IPS-18a (cell line): ENCODE measurements around the gene PRRC2B.

Experiments used
- H3K27ac ChIP-seq: one replicate; pipeline ENCODE4 v1.5.1; 2013; ENCODE audit warnings: low read length
- H3K27me3 ChIP-seq: one replicate; pipeline ENCODE4 v1.6.1; 2013; ENCODE audit warnings: mild to moderate bottlenecking, low read length; ENCODE audit not compliant: control insufficient read depth, insufficient read depth
- H3K36me3 ChIP-seq: one replicate; pipeline ENCODE4 v1.6.1; 2013; ENCODE audit warnings: low read depth, low read length; ENCODE audit not compliant: control insufficient read depth
- H3K4me1 ChIP-seq: one replicate; pipeline ENCODE4 v1.6.1; 2013; ENCODE audit warnings: low read depth, low read length; ENCODE audit not compliant: control insufficient read depth
- H3K4me3 ChIP-seq: one replicate; pipeline ENCODE4 v1.5.1; 2013; ENCODE audit warnings: low read length
- H3K9ac ChIP-seq: one replicate; pipeline ENCODE4 v1.6.1; 2013; ENCODE audit warnings: mild to moderate bottlenecking, low read length, moderate library complexity
- H3K9me3 ChIP-seq: one replicate; pipeline ENCODE4 v1.6.1; 2013; ENCODE audit warnings: low read depth, low read length; ENCODE audit not compliant: control insufficient read depth

The PRRC2B gene

DNA sequence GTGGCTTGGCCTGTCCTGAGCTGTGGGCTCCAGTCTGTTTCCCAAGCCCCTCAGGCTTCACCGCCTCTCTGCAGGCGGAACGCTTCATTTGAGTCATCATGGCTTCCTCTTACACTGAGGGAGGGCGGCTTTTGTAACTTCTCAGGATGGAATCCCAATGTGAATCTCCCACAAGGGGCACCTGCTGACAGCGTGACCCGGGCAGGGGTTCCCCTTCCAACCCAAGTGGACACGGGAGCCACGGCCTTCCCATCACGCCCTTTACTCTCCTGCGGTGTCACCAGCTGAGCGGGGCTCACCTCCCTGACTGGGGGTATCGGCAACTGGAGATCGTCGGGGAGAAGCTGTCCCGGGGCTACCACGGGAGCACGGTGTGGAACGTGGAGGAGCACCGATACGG, 124.7 kb downstream of the PRRC2B start:
- Histone ChIP-seq H3K27ac (no peak overlapping the region), H3K4me3 (no peak overlapping the region), H3K36me3 (peaks cover 57% of the 10 kb centered on the region)

DNA sequence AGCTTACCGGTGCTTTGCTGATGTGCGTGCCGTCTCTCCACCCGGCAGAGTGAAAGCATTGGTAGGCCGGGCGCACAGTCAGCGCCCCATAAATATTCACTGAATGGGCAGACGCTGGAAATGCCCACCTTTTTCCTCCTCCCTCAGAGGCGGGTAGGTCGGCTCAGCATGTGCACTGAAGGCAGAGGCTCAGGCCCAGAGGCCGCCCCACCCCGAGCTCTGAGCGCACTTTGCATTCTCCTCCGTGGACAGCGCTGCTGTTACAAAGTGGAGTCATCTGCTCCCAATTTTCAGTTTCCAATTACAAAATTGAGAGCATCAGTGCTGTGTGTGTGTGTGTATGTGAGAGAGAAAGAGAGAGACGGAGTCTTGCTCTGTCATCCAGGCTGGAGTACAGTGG, 126.6 kb downstream of the PRRC2B start:
- H3K27ac ChIP-seq: no peak overlapping the region
- peaks cover 69% of the 10 kb centered on the region for H3K36me3 ChIP-seq
- no peak overlapping the region for H3K9ac ChIP-seq
- no peaks in the 10 kb centered on the region for H3K9me3 ChIP-seq
- H3K27me3 ChIP-seq: no peaks in the 10 kb centered on the region
- no peaks in the 10 kb centered on the region for H3K4me1 ChIP-seq
- H3K4me3 ChIP-seq: no peak overlapping the region

More for the DNA sequence above, 124.7 kb downstream of the PRRC2B start:
- Histone ChIP-seq H3K27me3 (no peaks in the 10 kb centered on the region), H3K9ac (no peak overlapping the region), H3K4me1 (no peaks in the 10 kb centered on the region), H3K9me3 (no peaks in the 10 kb centered on the region)

DNA sequence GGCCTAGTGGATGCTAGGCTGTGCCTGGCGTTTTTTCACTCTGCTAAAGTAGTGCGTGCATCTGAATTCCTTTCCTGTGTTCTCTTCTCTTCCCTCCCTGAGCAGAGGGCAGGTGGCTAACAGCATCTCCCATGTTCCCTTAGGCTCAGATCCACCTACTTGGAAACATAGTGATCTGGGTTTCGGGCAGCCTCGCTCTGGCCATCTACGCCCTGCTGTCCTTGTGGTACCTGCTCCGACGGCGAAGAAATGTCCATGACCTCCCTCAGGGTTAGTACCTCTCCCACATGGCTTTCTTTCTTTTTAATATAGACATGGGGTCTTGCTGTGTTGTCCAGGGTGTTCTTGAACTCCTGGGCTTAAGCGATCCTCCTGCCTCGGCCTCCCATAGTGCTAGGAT, 127.3 kb downstream of the PRRC2B start:
- Histone ChIP-seq H3K4me3 (no peak overlapping the region), H3K4me1 (no peaks in the 10 kb centered on the region), H3K9ac (no peak overlapping the region), H3K27me3 (no peaks in the 10 kb centered on the region), H3K9me3 (no peaks in the 10 kb centered on the region), H3K36me3 (peaks cover 69% of the 10 kb centered on the region), H3K27ac (no peak overlapping the region)

DNA sequence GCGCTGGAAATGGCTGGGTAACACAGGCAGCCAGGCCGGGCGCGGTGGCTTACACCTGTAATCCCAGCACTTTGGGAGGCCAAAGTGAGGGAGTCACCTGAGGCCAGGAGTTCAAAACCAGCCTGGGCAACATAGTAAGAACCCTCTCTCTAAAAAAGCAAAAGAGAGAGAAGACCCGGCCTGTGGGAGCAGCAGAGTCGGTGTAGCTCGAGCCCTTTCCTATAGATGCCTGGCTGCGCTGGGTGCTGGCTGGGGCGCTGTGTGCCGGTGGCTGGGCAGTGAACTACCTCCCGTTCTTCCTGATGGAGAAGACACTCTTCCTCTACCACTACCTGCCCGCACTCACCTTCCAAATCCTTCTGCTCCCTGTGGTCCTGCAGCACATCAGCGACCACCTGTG, 127.9 kb downstream of the PRRC2B start:
- Histone ChIP-seq H3K9me3 (no peaks in the 10 kb centered on the region), H3K4me1 (no peaks in the 10 kb centered on the region), H3K9ac (no peak overlapping the region), H3K4me3 (no peak overlapping the region), H3K27ac (no peak overlapping the region), H3K36me3 (peaks cover 67% of the 10 kb centered on the region), H3K27me3 (no peaks in the 10 kb centered on the region)

DNA sequence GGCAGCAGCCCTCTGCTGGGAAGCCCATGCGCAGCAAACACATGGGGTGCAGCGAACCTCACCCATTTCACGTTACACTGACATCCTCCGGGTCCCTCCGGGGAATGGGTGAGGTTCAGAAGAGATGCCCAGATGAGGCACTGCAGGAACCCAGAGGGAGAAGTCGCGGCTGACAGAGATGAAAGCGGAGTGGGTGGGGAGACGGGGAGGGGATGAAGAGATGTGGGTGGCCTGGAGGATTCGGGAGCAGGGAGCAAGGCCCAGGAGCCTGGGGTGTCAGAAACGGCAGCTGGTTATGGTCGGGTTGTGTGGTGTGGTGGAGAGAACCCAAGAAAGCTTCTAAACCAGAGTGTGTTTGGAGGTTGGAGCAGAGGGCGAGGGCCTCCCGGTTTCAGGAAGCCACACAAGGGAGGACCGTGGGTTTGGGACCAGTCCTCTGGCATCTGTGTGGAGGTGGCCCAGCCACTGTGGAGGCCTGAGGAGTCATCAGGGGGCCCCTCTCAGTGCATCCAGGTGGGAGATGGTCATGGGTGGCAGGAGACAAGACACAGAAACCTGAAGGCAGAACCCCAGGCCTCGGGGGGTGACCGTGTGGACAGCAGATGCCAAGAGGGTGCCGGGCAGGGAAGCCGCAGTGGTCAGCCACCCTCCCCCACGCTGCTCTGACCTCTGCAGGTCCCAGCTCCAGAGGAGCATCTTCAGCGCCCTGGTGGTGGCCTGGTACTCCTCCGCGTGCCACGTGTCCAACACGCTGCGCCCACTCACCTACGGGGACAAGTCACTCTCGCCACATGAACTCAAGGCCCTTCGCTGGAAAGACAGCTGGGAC, 128.6 kb downstream of the PRRC2B start:
- Histone ChIP-seq H3K9me3 (no peaks in the 10 kb centered on the region), H3K27me3 (no peaks in the 10 kb centered on the region), H3K36me3 (peaks cover 68% of the 10 kb centered on the region), H3K4me3 (no peak overlapping the region), H3K4me1 (no peaks in the 10 kb centered on the region), H3K27ac (no peak overlapping the region), H3K9ac (no peak overlapping the region)

DNA sequence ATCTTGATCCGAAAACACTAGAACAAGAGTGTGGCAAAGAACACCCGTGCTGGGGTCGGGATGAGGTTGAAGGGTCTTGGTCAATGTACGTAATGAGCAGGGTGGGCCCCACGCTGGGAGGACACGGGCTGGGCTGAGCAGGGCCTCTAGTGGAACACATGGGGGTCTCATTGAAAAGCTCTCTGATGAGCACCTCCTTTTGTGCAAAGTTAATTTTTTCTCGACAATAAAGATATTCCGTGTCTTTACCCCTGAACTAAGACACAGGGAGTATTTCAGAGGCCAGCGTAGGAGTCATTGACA, 129.2 kb downstream of the PRRC2B start:
- Histone ChIP-seq H3K36me3 (peaks cover 67% of the 10 kb centered on the region), H3K27me3 (no peaks in the 10 kb centered on the region), H3K9ac (no peak overlapping the region), H3K9me3 (no peaks in the 10 kb centered on the region), H3K27ac (no peak overlapping the region), H3K4me1 (no peaks in the 10 kb centered on the region), H3K4me3 (no peak overlapping the region)

DNA sequence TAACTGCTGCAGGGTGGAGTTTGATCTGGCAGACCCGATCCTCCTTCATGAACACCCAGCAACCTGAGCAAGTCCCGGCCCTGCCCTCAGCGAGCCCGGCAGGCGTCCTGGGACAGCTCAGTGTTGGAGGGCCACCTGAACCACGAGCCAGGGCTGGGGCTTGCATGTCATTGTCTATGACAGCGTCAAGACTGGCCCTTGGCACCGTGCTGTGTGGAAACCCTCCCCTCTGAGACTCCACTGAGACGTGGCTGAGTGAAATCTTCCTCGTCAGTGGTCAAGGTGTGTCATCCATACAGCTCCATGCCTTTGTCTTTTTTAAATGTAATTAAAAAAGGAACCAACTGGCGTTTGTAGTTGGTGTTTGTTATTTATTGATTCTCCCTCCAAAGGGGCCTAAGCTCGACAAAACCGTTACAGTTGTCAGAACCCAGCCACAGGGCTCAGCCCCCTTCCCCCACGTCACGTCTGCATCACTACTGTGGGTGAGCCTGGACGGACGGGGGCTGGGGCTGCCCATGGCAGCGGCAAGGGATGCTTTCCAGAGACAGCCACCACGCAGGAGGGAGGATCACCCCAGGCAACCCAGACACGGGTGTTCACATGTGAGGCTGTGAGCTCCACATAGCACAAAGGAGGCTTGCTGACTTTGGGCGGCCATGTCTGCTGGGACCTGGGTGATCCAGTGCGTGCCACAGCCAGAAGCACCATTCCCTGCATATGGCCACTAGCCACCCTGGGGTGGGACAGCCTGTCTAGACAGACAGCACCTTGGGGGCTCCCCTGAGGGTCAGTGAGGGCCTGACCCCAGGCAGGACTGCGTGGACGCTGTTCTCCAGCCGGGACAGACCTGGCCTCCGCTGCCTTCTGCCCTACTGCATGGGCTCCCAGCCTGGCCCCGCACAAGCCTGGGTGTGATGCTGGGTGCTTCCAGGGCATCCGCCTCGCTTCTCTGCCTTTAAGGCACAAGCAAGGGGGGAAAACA, 129.9 kb downstream of the PRRC2B start:
- no peaks in the 10 kb centered on the region for H3K9me3 ChIP-seq
- no peak overlapping the region for H3K4me3 ChIP-seq
- H3K27ac ChIP-seq: no peak overlapping the region
- no peaks in the 10 kb centered on the region for H3K4me1 ChIP-seq
- no peaks in the 10 kb centered on the region for H3K27me3 ChIP-seq
- no peak overlapping the region for H3K9ac ChIP-seq
- peaks cover 67% of the 10 kb centered on the region for H3K36me3 ChIP-seq

DNA sequence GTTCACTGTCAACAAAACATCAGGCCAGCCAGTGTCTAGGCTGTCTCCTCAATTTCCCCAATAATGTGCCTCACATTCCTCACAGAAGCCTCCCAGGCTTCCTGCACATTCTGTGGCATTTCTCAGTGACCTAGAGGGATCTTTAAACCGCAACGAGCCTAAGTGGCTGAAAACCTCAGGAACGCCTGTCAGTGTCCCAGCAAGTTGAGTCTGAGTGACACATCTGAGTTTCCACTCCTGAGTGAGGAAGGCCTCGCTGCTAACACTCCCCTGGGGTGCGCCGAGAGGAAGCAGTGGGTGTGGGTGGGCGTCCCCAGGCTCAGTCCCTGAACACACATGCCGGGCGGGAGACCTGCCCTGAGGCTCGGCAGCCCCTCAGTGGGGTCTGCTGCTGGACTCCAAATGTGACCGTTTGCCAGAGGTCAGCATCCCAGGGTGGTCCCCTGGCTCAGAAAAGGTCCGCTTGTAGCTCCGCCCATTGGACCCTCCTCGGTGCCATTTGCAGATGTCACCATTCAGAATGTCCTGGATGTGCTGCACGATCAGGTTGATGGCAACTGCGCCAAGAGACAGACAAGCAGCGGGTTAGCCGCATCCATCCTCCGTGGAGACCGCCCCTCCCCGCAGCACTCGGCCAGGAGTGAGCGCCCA, 130.9 kb downstream of the PRRC2B start:
- no peak overlapping the region for H3K27ac ChIP-seq
- H3K9ac ChIP-seq: no peak overlapping the region
- no peaks in the 10 kb centered on the region for H3K9me3 ChIP-seq
- H3K36me3 ChIP-seq: peaks cover 66% of the 10 kb centered on the region
- H3K27me3 ChIP-seq: no peaks in the 10 kb centered on the region
- H3K4me3 ChIP-seq: no peak overlapping the region
- H3K4me1 ChIP-seq: no peaks in the 10 kb centered on the region

DNA sequence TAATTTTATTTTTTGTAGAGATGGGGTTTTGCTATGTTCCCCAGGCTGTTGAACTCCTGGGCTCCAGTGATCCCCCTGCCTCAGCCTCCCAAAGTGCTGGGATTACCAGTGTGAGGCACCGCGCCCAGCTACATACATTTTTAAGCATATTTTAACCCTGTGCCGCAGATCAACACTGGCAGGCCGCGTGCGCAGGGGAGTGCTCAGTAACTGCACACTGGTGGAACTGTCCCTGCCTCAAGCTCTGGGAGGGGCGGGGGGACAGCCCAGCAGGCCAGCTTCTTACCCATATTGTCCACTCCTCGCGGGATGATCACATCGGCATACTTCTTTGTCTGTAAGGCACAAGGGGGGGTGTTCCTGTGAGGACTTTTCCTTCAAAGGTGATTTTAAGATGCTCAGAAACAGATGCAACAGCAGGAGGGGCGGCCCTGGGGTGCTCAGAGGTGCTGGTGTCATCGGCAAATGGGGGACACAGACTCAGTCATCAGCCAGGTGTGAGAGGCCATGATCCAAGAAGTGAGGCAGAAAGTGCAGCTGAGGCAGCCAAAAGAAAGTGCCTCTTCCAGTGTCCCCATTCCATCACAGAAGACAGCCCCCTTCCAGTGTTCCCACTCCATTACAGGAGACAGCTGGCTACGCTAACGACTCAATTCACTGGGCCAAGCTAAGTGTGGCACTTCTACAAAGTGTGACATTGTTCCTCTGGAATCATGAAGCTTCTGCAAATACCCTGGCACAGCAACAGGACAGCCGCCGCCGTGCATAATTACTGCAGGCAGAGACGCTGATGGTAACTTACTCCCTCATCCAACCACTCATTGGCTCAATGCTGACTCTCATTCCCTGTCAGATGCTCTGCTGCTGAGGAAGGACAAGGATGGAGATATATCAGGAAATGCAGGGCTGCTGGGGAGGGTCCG, 132.0 kb downstream of the PRRC2B start:
- Histone ChIP-seq H3K4me1 (peaks cover 4% of the 10 kb centered on the region), H3K36me3 (peaks cover 59% of the 10 kb centered on the region), H3K27me3 (no peaks in the 10 kb centered on the region), H3K27ac (no peak overlapping the region), H3K9ac (no peak overlapping the region), H3K4me3 (no peak overlapping the region), H3K9me3 (no peaks in the 10 kb centered on the region)

DNA sequence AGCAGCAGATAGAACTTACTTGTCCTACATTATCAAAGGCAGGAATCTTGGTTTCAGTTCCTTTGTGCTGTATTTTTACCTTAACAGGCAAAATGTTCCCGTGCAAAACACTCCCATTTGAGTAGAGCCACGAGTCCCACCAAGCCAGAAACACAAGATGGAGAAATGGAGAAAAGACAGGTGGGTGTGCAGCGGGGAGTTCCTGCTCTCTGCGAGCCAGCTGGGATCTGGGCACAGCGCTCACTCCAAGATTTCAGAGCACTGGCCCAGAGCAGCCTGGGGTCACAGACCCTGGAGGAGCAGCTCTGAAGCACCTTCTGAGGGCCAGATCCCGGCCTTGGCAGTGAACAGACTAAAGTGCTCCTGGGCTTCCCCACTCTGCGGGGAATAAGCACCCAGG, 134.3 kb downstream of the PRRC2B start:
- Histone ChIP-seq H3K27ac (no peak overlapping the region), H3K36me3 (peaks cover 50% of the 10 kb centered on the region), H3K4me1 (peaks cover 4% of the 10 kb centered on the region)

More for the DNA sequence above, 134.3 kb downstream of the PRRC2B start:
- Histone ChIP-seq H3K9ac (no peak overlapping the region), H3K4me3 (no peak overlapping the region), H3K9me3 (no peaks in the 10 kb centered on the region), H3K27me3 (no peaks in the 10 kb centered on the region)
